ENCODE data around the gene MTAP. TPM values are rescaled to one million over a fixed set of nuclear protein-coding genes. Genes with fewer than 3 reads are reported as not detected.

Gene MTAP
- total and polyA plus RNA-seq, 11 donors, result 5.4 to 27.3 (median 18.1) TPM

- peaks cover 0 to 15% (median 0%) of the 10 kb centered on the region in 12 donors for H3K9me3 ChIP-seq
- peaks cover 0 to 4% (median 0%) of the 10 kb centered on the region in 12 donors for H3K4me1 ChIP-seq
- no peaks in the 10 kb centered on the region for H3K27me3 ChIP-seq
- no peak overlapping the region for H3K4me3 ChIP-seq
- H3K27ac ChIP-seq, result no peak overlapping the region
- TF ChIP-seq, protein P1, sequence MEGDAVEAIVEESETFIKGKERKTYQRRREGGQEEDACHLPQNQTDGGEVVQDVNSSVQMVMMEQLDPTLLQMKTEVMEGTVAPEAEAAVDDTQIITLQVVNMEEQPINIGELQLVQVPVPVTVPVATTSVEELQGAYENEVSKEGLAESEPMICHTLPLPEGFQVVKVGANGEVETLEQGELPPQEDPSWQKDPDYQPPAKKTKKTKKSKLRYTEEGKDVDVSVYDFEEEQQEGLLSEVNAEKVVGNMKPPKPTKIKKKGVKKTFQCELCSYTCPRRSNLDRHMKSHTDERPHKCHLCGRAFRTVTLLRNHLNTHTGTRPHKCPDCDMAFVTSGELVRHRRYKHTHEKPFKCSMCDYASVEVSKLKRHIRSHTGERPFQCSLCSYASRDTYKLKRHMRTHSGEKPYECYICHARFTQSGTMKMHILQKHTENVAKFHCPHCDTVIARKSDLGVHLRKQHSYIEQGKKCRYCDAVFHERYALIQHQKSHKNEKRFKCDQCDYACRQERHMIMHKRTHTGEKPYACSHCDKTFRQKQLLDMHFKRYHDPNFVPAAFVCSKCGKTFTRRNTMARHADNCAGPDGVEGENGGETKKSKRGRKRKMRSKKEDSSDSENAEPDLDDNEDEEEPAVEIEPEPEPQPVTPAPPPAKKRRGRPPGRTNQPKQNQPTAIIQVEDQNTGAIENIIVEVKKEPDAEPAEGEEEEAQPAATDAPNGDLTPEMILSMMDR (IDR thresholded peaks at IDR 0.05), result no peak
- no peak for TF ChIP-seq POLR2A (IDR thresholded peaks at IDR 0.05)
- peaks cover 0 to 19% (median 3%) of the 10 kb centered on the region in 9 donors for H3K36me3 ChIP-seq
- no peak for DNase-seq
- intact Hi-C loops (cut with DNase I), result loop anchor here in 1 of 10 donors (10.0 kb wide), 1 partner anchor 58 kb away; no protein-coding TSS in a partner anchor
- WGBS, 4 donors, result 38 to 50% (median 46%) methylated on average over 1 of the region's 1 CpG
- no peak for ATAC-seq
Measured at GRCh38 chr9:21872696-21873095, 70.3 kb downstream of the MTAP start.

GRCh38 chr9:21873540-21874221, 71.2 kb downstream of the MTAP start:
- H3K4me1 ChIP-seq, result peaks cover 0 to 4% (median 0%) of the 10 kb centered on the region in 12 donors
- DNase-seq (no peak), ATAC-seq (no peak)
- 78 to 85% (median 83%) methylated on average over 6 of the region's 6 CpGs for WGBS, 4 donors
- peaks cover 0 to 15% (median 0%) of the 10 kb centered on the region in 12 donors for H3K9me3 ChIP-seq
- peaks cover 0 to 17% (median 2%) of the 10 kb centered on the region in 9 donors for H3K36me3 ChIP-seq
- H3K27ac ChIP-seq, result no peak overlapping the region
- no peak overlapping the region for H3K4me3 ChIP-seq
- TF ChIP-seq POLR2A (IDR thresholded peaks at IDR 0.05), result no peak
- TF ChIP-seq, protein P1 (IDR thresholded peaks at IDR 0.05), result no peak
- H3K27me3 ChIP-seq, result no peaks in the 10 kb centered on the region
- intact Hi-C loops (cut with DNase I), result loop anchor here in 1 of 10 donors (10.0 kb wide), 1 partner anchor 59 kb away; no protein-coding TSS in a partner anchor

- intact Hi-C loops (cut with DNase I), result loop anchor here in 2 of 10 donors (5.0 to 10.0 kb wide), 2 partner anchors 51 to 61 kb away; no protein-coding TSS in a partner anchor
- ATAC-seq (no peak), DNase-seq (no peak)
- no peak overlapping the region for H3K4me3 ChIP-seq
- H3K27ac ChIP-seq, result no peak overlapping the region
- H3K27me3 ChIP-seq, result no peaks in the 10 kb centered on the region
- no peak for TF ChIP-seq POLR2A (IDR thresholded peaks at IDR 0.05)
- TF ChIP-seq, protein P1 (IDR thresholded peaks at IDR 0.05), result no peak
- 95 to 96% (median 96%) methylated on average over 4 of the region's 4 CpGs for WGBS, 4 donors
- H3K36me3 ChIP-seq, result peaks cover 0 to 9% (median 0%) of the 10 kb centered on the region in 9 donors
- peaks cover 0 to 4% (median 0%) of the 10 kb centered on the region in 12 donors for H3K4me1 ChIP-seq
- peaks cover 0 to 37% (median 8%) of the 10 kb centered on the region in 12 donors for H3K9me3 ChIP-seq
Measured at GRCh38 chr9:21875893-21876292, 73.5 kb downstream of the MTAP start.

GRCh38 chr9:21883642-21884041, 81.2 kb downstream of the MTAP start:
- Histone ChIP-seq H3K27me3 (no peaks in the 10 kb centered on the region), H3K27ac (no peak overlapping the region), H3K9me3 (peaks cover 0 to 71% (median 18%) of the 10 kb centered on the region in 12 donors), H3K4me3 (no peak overlapping the region), H3K36me3 (peaks cover 0 to 9% (median 0%) of the 10 kb centered on the region in 9 donors), H3K4me1 (no peaks in the 10 kb centered on the region)
- ATAC-seq (no peak), DNase-seq (no peak)
- intact Hi-C loops (cut with DNase I), result loop anchor here in 1 of 10 donors (10.0 kb wide), 1 partner anchor 49 kb away; no protein-coding TSS in a partner anchor
- TF ChIP-seq, protein P1 (IDR thresholded peaks at IDR 0.05), result no peak
- TF ChIP-seq POLR2A (IDR thresholded peaks at IDR 0.05), result no peak
- 82 to 91% (median 86%) methylated on average over 3 of the region's 3 CpGs for WGBS, 4 donors
